ENCODE measurements around the gene TRAF3. TPM values are rescaled to one million over a fixed set of nuclear protein-coding genes. Genes with fewer than 3 reads are reported as not detected.

The TRAF3 gene
- total RNA-seq, 4 donors from 2014 or later: 15.9 to 24.9 (median 18.6) TPM

DNA sequence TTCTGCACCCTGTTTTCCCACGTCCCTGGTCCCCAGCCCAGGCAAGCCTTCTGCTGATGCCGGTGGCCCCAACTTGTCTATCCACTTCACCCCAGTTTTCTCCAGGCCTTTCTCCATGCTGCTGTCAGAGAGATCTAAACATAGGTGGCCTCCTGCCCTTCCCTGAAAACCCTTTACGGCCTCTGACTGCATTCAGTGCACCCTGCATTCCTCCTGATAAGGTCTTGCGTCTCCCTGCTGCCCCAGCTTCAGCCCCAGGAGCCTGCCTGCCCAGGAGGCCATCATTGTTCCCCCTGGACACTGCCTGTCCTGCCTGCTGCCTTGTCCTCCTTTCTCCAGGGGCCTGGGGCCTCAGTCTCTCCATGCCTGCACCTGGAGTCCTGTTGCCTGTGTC, 29.8 kb downstream of the TRAF3 start:
- no peaks in the 10 kb centered on the region for H3K36me3 ChIP-seq
- 93 to 97% methylated on average over 4 of the region's 4 CpGs for WGBS, 2 donors
- H3K9me3 ChIP-seq: no peaks in the 10 kb centered on the region
- no peak overlapping the region for H3K4me3 ChIP-seq (replicated peaks in 1 of 3)
- peaks cover 30 to 38% of the 10 kb centered on the region in 2 donors for H3K4me1 ChIP-seq
- DNase-seq: no peak
- TF ChIP-seq, protein P1, sequence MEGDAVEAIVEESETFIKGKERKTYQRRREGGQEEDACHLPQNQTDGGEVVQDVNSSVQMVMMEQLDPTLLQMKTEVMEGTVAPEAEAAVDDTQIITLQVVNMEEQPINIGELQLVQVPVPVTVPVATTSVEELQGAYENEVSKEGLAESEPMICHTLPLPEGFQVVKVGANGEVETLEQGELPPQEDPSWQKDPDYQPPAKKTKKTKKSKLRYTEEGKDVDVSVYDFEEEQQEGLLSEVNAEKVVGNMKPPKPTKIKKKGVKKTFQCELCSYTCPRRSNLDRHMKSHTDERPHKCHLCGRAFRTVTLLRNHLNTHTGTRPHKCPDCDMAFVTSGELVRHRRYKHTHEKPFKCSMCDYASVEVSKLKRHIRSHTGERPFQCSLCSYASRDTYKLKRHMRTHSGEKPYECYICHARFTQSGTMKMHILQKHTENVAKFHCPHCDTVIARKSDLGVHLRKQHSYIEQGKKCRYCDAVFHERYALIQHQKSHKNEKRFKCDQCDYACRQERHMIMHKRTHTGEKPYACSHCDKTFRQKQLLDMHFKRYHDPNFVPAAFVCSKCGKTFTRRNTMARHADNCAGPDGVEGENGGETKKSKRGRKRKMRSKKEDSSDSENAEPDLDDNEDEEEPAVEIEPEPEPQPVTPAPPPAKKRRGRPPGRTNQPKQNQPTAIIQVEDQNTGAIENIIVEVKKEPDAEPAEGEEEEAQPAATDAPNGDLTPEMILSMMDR (IDR thresholded peaks at IDR 0.05): no peak
- no peak for TF ChIP-seq POLR2A (IDR thresholded peaks at IDR 0.05)
- no peak overlapping the region for H3K27ac ChIP-seq
- no peaks in the 10 kb centered on the region for H3K27me3 ChIP-seq
- intact Hi-C loops (cut with DNase I): no loop called here

DNA sequence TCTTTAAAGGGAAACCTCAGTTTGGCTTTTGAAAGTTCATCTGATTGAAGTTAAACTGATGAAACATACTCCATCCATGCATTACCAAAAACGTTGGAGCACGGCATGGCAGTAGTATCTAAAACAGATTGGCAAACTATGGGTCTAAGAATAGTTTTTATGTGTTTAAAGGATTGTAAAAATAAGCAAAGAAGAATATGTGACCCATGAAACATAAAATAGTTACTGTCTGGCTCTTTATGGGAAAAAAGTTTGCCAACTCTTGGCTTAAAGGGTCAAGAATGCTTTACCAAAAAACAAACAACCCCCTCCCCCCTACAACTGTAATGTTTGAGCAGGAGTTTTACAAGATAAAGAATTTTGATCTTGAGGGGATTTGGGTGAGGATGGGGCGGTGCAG, 32.6 kb downstream of the TRAF3 start:
- 86 to 88% methylated on average over 3 of the region's 3 CpGs for WGBS, 2 donors
- Histone ChIP-seq H3K4me3 (replicated peaks in 1 of 3) (no peak overlapping the region), H3K9me3 (no peaks in the 10 kb centered on the region)

DNA sequence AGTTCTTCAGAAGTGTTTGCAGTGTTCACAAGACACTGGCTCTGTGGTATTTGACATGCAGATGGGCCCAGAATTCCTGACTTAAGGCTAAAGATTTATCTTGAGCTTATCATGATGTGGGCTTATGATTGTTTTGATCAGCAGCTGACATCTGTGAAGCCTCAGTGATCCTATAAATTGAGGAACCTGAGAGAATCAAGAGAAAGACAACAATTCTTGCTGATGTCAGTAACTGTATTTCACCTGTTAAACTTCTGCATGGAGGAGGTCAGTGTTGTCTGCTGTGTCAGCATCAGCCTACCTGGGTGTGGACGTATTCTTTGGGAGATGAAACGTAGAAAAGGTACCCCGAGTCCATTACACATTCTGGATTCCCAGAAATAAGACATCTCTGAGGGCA, 33.3 kb downstream of the TRAF3 start:
- no peaks in the 10 kb centered on the region for H3K36me3 ChIP-seq
- no peak for DNase-seq
- intact Hi-C loops (cut with DNase I): no loop called here
- WGBS, 2 donors: 89 to 93% methylated on average over 3 of the region's 3 CpGs
- H3K9me3 ChIP-seq: no peaks in the 10 kb centered on the region
- H3K27ac ChIP-seq: no peak overlapping the region
- TF ChIP-seq POLR2A (IDR thresholded peaks at IDR 0.05): no peak
- TF ChIP-seq, protein P1 (IDR thresholded peaks at IDR 0.05): no peak
- H3K4me1 ChIP-seq: peaks cover 19 to 22% of the 10 kb centered on the region in 2 donors
- no peaks in the 10 kb centered on the region for H3K27me3 ChIP-seq
- H3K4me3 ChIP-seq (replicated peaks in 1 of 3): no peak overlapping the region

More for the DNA sequence above, 32.6 kb downstream of the TRAF3 start:
- Histone ChIP-seq H3K4me1 (peaks cover 23 to 24% of the 10 kb centered on the region in 2 donors), H3K27me3 (no peaks in the 10 kb centered on the region), H3K27ac (no peak overlapping the region), H3K36me3 (no peaks in the 10 kb centered on the region)
- DNase-seq: no peak
- no peak for TF ChIP-seq POLR2A (IDR thresholded peaks at IDR 0.05)
- TF ChIP-seq, protein P1 (IDR thresholded peaks at IDR 0.05): no peak
- intact Hi-C loops (cut with DNase I): no loop called here

DNA sequence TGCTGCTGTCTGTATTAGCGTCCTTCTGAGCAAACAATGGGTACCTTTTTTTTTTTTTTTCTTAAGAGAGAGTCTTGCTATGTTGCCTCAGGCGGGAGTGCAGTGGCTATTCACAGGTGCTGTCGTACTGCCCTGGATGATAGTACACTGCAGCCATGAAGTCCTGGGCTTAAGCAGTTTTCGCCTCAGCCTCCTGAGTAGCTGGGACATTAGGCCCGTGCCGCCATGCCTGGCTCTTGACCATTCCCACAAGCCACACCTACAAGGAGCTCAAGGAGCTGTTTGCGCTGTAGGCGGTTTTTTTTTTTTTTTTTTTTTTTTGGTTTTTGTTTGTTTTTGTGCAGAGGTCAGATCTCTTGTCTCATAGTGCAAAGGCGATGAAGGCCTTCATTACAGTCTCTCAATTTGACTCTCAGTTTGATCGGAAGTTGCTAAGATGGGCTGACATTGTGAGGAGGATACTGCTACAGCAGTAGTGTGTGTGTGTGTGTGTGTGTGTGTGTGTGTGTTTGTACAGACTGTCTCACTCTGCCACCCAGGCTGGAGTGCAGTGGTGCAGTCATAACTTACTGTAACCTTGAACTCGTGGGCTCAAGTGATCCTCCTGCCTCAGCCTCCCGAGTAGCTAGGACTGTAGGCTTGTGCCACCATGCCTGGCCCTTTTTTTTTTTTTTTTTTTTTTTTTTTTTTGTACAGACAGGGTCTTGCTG, 34.2 kb downstream of the TRAF3 start:
- intact Hi-C loops (cut with DNase I): no loop called here
- Histone ChIP-seq H3K36me3 (no peaks in the 10 kb centered on the region), H3K4me3 (replicated peaks in 1 of 3) (no peak overlapping the region), H3K27ac (no peak overlapping the region), H3K27me3 (no peaks in the 10 kb centered on the region), H3K4me1 (peaks cover 12 to 13% of the 10 kb centered on the region in 2 donors), H3K9me3 (no peaks in the 10 kb centered on the region)
- 83 to 89% methylated on average over 12 of the region's 12 CpGs for WGBS, 2 donors
- TF ChIP-seq POLR2A (IDR thresholded peaks at IDR 0.05): no peak
- TF ChIP-seq, protein P1 (IDR thresholded peaks at IDR 0.05): no peak
- no peak for DNase-seq

DNA sequence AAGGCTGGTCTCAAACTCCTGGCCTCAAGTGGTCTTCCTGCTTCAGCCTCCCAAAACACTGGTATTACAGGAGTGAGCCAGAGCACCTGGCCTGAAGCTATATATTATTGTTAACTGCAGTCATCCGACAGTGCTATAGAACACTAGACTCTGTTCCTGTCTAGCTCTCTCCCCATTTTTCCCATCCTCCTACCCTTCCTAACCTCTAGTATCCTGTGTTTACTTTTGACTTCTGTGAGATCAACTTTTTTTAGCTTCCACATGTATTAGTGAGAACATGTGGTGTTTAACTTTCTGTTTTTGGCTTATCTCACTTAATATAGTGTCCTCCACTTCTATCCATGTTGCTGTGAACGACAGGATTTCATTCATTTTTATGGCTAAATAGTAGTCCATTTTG, 34.7 kb downstream of the TRAF3 start:
- intact Hi-C loops (cut with DNase I): no loop called here
- Histone ChIP-seq H3K27me3 (no peaks in the 10 kb centered on the region), H3K4me1 (peaks cover 9 to 11% of the 10 kb centered on the region in 2 donors), H3K36me3 (no peaks in the 10 kb centered on the region), H3K4me3 (replicated peaks in 1 of 3) (no peak overlapping the region), H3K9me3 (no peaks in the 10 kb centered on the region), H3K27ac (no peak overlapping the region)
- DNase-seq: no peak
- WGBS, 2 donors: 86 to 87% methylated on average over 2 of the region's 2 CpGs
- TF ChIP-seq, protein P1 (IDR thresholded peaks at IDR 0.05): no peak
- no peak for TF ChIP-seq POLR2A (IDR thresholded peaks at IDR 0.05)

Data from thyroid gland (tissue), 4 donors.